Ovary (tissue), 9 donors: Measurements from ENCODE around the gene ITGAE. TPM values are rescaled to one million over a fixed set of nuclear protein-coding genes. Genes with fewer than 3 reads are reported as not detected.

Source experiments
- DNase-seq, 5 donors: peaks; one replicate each; pipeline ENCODE4 v3.0.0-alpha.2; 2019 to 2020
- H3K27ac ChIP-seq, 2 donors: fragments of 200-600 bp; one replicate each; pipeline versions ENCODE4 v1.5.1 to v1.8.0; 2019 to 2022
- H3K27me3 ChIP-seq: fragments of 200-600 bp; one replicate; pipeline ENCODE4 v1.8.0; 2022
- H3K36me3 ChIP-seq: fragments of 200-600 bp; sonication (generic); one replicate; pipeline ENCODE4 v1.5.1; 2019
- H3K4me1 ChIP-seq: one replicate; pipeline ENCODE4 v1.8.1; 2013; ENCODE audit warnings: mild to moderate bottlenecking, moderate library complexity; ENCODE audit not compliant: insufficient read depth
- H3K4me3 ChIP-seq: fragments of 200-600 bp; sonication (generic); one replicate; pipeline ENCODE4 v1.5.1; 2017
- H3K9me3 ChIP-seq, 2 donors: fragments of 200-600 bp in 1 of 2; sonication (generic) in 1 of 2; one replicate each; pipeline versions ENCODE4 v1.5.1 to v1.8.1; 2013 to 2019; ENCODE audit warnings: mild to moderate bottlenecking in 1 of 2, moderate library complexity in 1 of 2
- CTCF ChIP-seq, 3 donors: fragments of 450-650 bp in 2 of 3; fragments of 200-600 bp in 1 of 3; IDR thresholded peaks; one replicate each; pipeline versions ENCODE4 v1.5.1 to v1.8.0; 2016 to 2022; ENCODE audit warnings: antibody characterized with exemption in 3 of 3, mild to moderate bottlenecking in 1 of 3
- EP300 ChIP-seq: sonication (generic); formaldehyde crosslinking; IDR thresholded peaks from one replicate; pipeline ENCODE4 v1.6.1; 2017; ENCODE audit warnings: antibody characterized with exemption
- POLR2A ChIP-seq: fragments of 450-650 bp; IDR thresholded peaks from one replicate; pipeline ENCODE4 v1.6.1; 2017; ENCODE audit warnings: antibody characterized with exemption, mild to moderate bottlenecking, moderate library complexity
- WGBS, 3 donors: extraction: QIAGEN DNeasy Blood & Tissue Kit in 1 of 3; methylation state at CpG; one replicate each; pipeline versions ENCODE4 v1.1.5 to v1.1.7; 2013 to 2017; 5-methylcytosine and 5-hydroxymethylcytosine counted together
- intact Hi-C, 4 donors: fragments of 100-400 bp; cut with DNase I; formaldehyde crosslinking; loops; one replicate each; pipeline versions ENCODE4 v1.11.0 to v1.15.1; 2022 to 2023
- polyA plus RNA-seq, 2 donors: library from polyadenylated mRNA; stranded (reverse); fragments of 200-250 nt in 1 of 2; fragments of 350-450 nt in 1 of 2; fragmentation: Illumina TruSeq in 1 of 2; extraction: RNeasy Lipid Tissue Mini Kit (QIAGEN cat#74804) in 1 of 2; gene quantifications; one replicate each; pipeline ENCODE4 v1.2.3, GENCODE V29; 2013 to 2014
- total RNA-seq, 7 donors: library from RNA; depleted of rRNA in 2 of 7; stranded (reverse); fragments of >200 nt in 2 of 7; fragmentation: NEBNext Ultra II Directional in 3 of 7; extraction: Animal tissue kit (Norgen Biotek cat#: 25700) in 3 of 7; gene quantifications; one replicate each; pipeline versions ENCODE4 v1.1.0 to v1.2.4, GENCODE V29; 2016 to 2023
- donor health status: DM: no; HTN: no; CAD: no; lungs with moderate emphysema.
- donor health status: DM: no; HTN: no; CAD: no.
- donor health status: Bipolar disorder and iron deficiency.
- donor health status: DM: yes; HTN: yes; CAD: no.
- donor health status: DM: no; HTN: no; CAD: no.
- donor health status: DM: yes; HTN: yes; CAD: no.

ITGAE gene
- total and polyA plus RNA-seq, 9 donors = 13.3 to 27.0 (median 17.2) TPM

GRCh38 chr17:3723556-3724377, 77.2 kb downstream of the ITGAE start, which contains the start of gene HASPIN:
Gene HASPIN (plus strand): TSS chr17:3723903. CDS start chr17:3723936, 33 bp downstream.
- no peaks in the 10 kb centered on the region for H3K36me3 ChIP-seq
- 0% methylated on average over 50 to 98 of the region's 98 CpGs for WGBS, 3 donors
- no peaks in the 10 kb centered on the region for H3K27me3 ChIP-seq
- peaks cover 6% of the 10 kb centered on the region for H3K4me1 ChIP-seq
- H3K4me3 ChIP-seq = peak within 1 kb of the TSS; percentile 61
- peak; percentile 90 to 96 (median 94) for DNase-seq
- H3K9me3 ChIP-seq = no peaks in the 10 kb centered on the region
- intact Hi-C loops = no loop called here
- TF ChIP-seq CTCF (IDR thresholded peaks at IDR 0.05) (peak in 2 of 3 donors; percentile 46 to 56), POLR2A (peak; percentile 24), EP300 (no peak)
- peak within 1 kb of the TSS; percentile 48 to 50 for H3K27ac ChIP-seq

GRCh38 chr17:3723188-3723555, 77.8 kb downstream of the ITGAE start:
- Histone ChIP-seq H3K4me1 (peaks cover 6% of the 10 kb centered on the region), H3K36me3 (no peaks in the 10 kb centered on the region), H3K27ac (peak overlapping the region; percentile 48 to 50), H3K27me3 (no peaks in the 10 kb centered on the region), H3K4me3 (peak overlapping the region; percentile 61), H3K9me3 (no peaks in the 10 kb centered on the region)
- DNase-seq = no peak
- WGBS, 3 donors = 0 to 3% (median 0%) methylated on average over 9 to 13 of the region's 13 CpGs
- no peak for TF ChIP-seq POLR2A
- TF ChIP-seq EP300 = no peak
- TF ChIP-seq CTCF (IDR thresholded peaks at IDR 0.05) = no peak
- intact Hi-C loops = no loop called here

GRCh38 chr17:3722716-3723115, 78.3 kb downstream of the ITGAE start:
- Histone ChIP-seq H3K4me3 (peak overlapping the region; percentile 61), H3K27ac (no peak overlapping the region), H3K27me3 (no peaks in the 10 kb centered on the region), H3K9me3 (no peaks in the 10 kb centered on the region), H3K36me3 (no peaks in the 10 kb centered on the region), H3K4me1 (peaks cover 6% of the 10 kb centered on the region)
- WGBS, 3 donors = 24 to 31% (median 26%) methylated on average over 6 of the region's 6 CpGs
- TF ChIP-seq CTCF (IDR thresholded peaks at IDR 0.05) = no peak
- no peak for TF ChIP-seq EP300
- no peak for TF ChIP-seq POLR2A
- intact Hi-C loops = no loop called here
- no peak for DNase-seq

- TF ChIP-seq CTCF (IDR thresholded peaks at IDR 0.05) (no peak), EP300 (no peak), POLR2A (no peak)
- no peak for DNase-seq
- Histone ChIP-seq H3K9me3 (no peaks in the 10 kb centered on the region), H3K27ac (no peak overlapping the region), H3K27me3 (no peaks in the 10 kb centered on the region), H3K4me3 (no peak overlapping the region), H3K4me1 (peaks cover 3% of the 10 kb centered on the region), H3K36me3 (no peaks in the 10 kb centered on the region)
- intact Hi-C loops = no loop called here
Observed at GRCh38 chr17:3719265-3719664, 81.7 kb downstream of the ITGAE start.
